ENCODE data around the gene ARRDC5.

- TF ChIP-seq KDM1A (IDR thresholded peaks at IDR 0.05; ENCODE audit: borderline replicate concordance, low read length) = no peak
- TF ChIP-seq CTCF (IDR thresholded peaks at IDR 0.05; ENCODE audit: control extremely low read depth in 1 of 3, insufficient read depth in 1 of 3, low read depth in 1 of 3, low read length in 3 of 3) = no peak
- TF ChIP-seq TAF1 (IDR thresholded peaks at IDR 0.05; ENCODE audit: low read depth, low read length) = no peak
- TF ChIP-seq NRF1 (IDR thresholded peaks at IDR 0.05; ENCODE audit: low read depth, low read length) = peak; percentile 63
- TF ChIP-seq USF2 (IDR thresholded peaks at IDR 0.05; ENCODE audit: low read length) = no peak
- TF ChIP-seq ZNF274 (IDR thresholded peaks at IDR 0.05; ENCODE audit: borderline replicate concordance, extremely low read depth, low read length) = no peak
- no peak for TF ChIP-seq RXRA (IDR thresholded peaks at IDR 0.05; ENCODE audit: insufficient read depth, low read depth, low read length)
- no peak for TF ChIP-seq POLR2AphosphoS5 (IDR thresholded peaks at IDR 0.05; ENCODE audit: low read depth, low read length)
- TF ChIP-seq RAD21 (IDR thresholded peaks at IDR 0.05 in 1 of 2, conservative IDR thresholded peaks at IDR 0.05 in 1 of 2; ENCODE audit: low read depth in 2 of 2, low read length in 2 of 2) = no peak
- TF ChIP-seq CHD1 (IDR thresholded peaks at IDR 0.05; ENCODE audit: low read depth, low read length) = no peak
- TF ChIP-seq EZH2 (IDR thresholded peaks at IDR 0.05; ENCODE audit: low read depth, low read length, severe bottlenecking) = no peak
- TF ChIP-seq BCL11A (IDR thresholded peaks at IDR 0.05; ENCODE audit: low read depth in 2 of 2, low read length in 2 of 2) = no peak
- peak; percentile 37; the same call in 1 of the 2 replicates for TF ChIP-seq CREB1 (IDR thresholded peaks at IDR 0.05)
Measured at GRCh38 chr19:4909897-4910593, 7.3 kb upstream of the ARRDC5 start.

Data from H1 (cell line).